Measurements from ENCODE around the gene PDSS2. TPM values are rescaled to one million over a fixed set of nuclear protein-coding genes. Genes with fewer than 3 reads are reported as not detected.
A peak's percentile ranks its signal among the peaks of the same experiment; 100 is the strongest.
"Not testable (repeated sequence)": the region's sequence is repeated elsewhere in the genome, so short reads cannot be mapped to it uniquely, and the experiment has no call there.

The PDSS2 gene
- total RNA-seq, 1 donor from 2014 or later = 18.9 TPM

GRCh38 chr6:107280001-107280400 lies 179.4 kb downstream of the PDSS2 start:
- not testable (repeated sequence) for DNase-seq (ENCODE audit: low spot score); ATAC-seq

- no peak for DNase-seq (ENCODE audit: low spot score)
- no peak for ATAC-seq
Measured at GRCh38 chr6:107275330-107275865, 184.0 kb downstream of the PDSS2 start.

DNA sequence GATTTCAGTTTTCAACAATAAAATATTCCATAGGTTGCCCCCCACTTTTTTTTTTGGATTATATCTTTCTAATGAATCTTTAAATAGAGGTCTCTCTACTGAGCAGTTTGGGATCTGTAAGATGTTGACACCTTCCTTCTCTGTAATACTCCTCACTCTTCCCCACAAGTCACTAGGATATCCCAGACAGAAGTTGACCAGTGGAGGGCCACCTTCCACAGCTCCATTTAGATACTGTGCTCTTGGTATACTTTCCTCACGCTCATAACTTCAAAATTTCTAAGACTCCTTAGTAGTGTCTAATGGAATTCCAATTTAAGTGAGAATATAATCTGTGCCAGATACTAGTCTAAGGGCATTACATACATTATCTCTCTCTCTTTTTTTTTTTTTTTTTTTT lies 185.1 kb downstream of the PDSS2 start:
- ATAC-seq = no peak
- DNase-seq (ENCODE audit: low spot score) = no peak

GRCh38 chr6:107272246-107272645 lies 187.1 kb downstream of the PDSS2 start:
- no peak for DNase-seq (ENCODE audit: low spot score)
- ATAC-seq = no peak

DNA sequence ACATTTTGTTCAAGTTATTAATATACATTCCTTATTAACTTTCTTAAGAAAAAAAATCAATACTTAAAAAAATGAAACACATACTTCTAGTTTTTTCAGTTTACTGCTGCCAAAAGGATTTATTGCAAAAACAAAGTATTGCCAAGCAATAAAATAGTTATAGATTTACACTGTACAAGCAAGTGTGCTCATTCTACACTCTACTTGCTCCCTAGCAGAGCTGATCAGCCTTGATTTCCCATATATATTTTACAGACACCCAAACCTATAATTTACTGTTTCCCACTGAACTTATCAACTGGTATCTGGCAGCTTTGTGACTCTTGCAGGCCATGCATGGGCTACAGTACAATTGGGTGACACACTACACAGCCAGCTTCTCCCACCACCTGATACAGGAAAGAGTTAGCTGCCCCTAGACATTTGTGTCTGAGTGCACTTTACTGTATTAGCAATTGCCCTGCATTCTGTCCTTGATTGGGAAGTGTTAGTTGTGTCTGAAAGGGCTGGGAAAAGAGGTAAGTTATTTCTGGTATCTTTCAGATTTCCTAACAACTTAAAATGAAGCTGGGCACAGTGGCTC lies 188.1 kb downstream of the PDSS2 start:
- DNase-seq (ENCODE audit: low spot score) = no peak
- ATAC-seq = no peak

- no peak for DNase-seq (ENCODE audit: low spot score)
- ATAC-seq = no peak
Measured at GRCh38 chr6:107267634-107268033, 191.7 kb downstream of the PDSS2 start.

DNA sequence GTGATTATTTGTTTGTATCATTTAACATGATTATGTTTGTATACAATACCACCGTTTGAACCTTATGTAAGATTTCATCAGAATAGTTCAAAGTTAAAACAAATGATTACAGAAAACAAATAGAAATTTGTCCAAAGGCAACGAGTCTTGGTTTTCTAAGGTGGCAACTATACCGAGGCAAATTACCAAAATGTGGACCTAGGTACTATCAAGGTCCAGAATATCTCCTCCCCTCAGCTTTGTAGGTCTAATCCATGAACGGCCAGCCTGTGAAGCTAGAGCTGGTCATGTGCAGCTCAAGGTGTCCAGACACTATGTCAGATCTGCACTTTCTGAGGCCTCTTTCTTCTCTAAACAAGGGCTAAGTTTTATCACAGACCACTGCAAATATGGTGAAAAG lies 192.4 kb downstream of the PDSS2 start:
- no peak for DNase-seq (ENCODE audit: low spot score)
- peak; percentile 77 for ATAC-seq

GRCh38 chr6:107266563-107266962 lies 192.8 kb downstream of the PDSS2 start:
- ATAC-seq (peak; percentile 9), DNase-seq (ENCODE audit: low spot score) (no peak)

- ATAC-seq (peak; percentile 88), DNase-seq (ENCODE audit: low spot score) (no peak)
Measured at GRCh38 chr6:107264357-107264840, 195.0 kb downstream of the PDSS2 start.

DNA sequence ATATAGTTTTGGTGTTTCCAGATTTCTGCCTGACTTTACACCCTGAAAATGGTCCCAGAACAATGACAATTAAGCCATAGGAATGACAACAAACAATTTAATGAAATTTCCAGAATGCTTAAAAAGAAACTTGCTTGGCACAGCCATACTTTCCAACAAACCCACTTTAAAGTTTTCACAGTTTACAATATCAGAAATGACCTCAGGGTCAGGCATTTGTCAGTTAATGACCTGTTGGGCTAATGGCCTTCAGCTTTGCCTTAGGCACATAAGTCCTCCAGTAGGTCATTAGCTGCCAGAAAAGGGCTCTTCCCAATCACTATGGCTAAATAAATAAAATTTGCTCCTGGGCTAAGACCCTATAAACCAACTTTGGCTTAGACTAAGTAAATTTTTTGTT lies 199.4 kb downstream of the PDSS2 start:
- DNase-seq (ENCODE audit: low spot score) (no peak), ATAC-seq (no peak)

GRCh38 chr6:107248147-107248546 lies 211.2 kb downstream of the PDSS2 start:
- no peak for DNase-seq (ENCODE audit: low spot score)
- no peak for ATAC-seq

- ATAC-seq = peak; percentile 61
Measured at GRCh38 chr6:107246972-107247615, 212.3 kb downstream of the PDSS2 start.

GRCh38 chr6:107246249-107246971 lies 213.0 kb downstream of the PDSS2 start:
- DNase-seq (ENCODE audit: low spot score) = no peak
- ATAC-seq = no peak

More at GRCh38 chr6:107246972-107247615, 212.3 kb downstream of the PDSS2 start:
- DNase-seq (ENCODE audit: low spot score) = no peak

- ATAC-seq (no peak), DNase-seq (ENCODE audit: low spot score) (no peak)
Measured at GRCh38 chr6:107244742-107245480, 214.5 kb downstream of the PDSS2 start.

DNA sequence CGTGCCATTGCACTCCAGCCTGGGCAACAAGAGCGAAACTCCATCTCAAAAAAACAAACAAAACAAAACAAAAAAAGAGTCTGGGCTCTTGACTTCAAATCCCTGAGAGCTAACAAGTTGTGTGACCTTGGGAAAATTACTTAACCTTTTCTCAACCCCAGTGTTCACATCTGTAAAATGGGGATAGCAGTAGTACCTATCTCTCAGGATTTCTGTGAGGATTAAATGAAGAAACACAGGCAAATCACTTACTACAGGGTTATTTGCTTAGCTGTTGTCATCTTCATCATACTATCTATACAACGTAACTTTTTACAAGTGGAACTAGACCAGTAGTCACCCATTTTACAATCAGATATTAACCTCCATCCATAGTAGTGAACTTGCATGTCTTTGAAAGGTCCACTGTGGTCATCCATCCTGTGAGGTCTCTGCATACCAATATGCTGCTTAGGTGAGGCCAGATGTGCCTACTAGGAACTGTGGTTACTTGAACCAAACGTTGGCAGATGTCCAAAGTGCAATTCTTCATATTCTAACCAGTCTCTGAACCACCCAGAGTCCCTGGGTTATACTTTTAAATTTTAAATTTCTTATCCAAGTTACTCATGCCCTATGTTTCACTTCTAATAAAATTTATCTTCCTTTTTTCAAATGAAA lies 215.2 kb downstream of the PDSS2 start:
- ATAC-seq (no peak), DNase-seq (ENCODE audit: low spot score) (no peak)

GRCh38 chr6:107243471-107243870 lies 215.9 kb downstream of the PDSS2 start:
- DNase-seq (ENCODE audit: low spot score) (no peak), ATAC-seq (no peak)

GRCh38 chr6:107237992-107238660 lies 221.2 kb downstream of the PDSS2 start:
- DNase-seq (ENCODE audit: low spot score) (no peak), ATAC-seq (no peak)

GRCh38 chr6:107235511-107235910 lies 223.9 kb downstream of the PDSS2 start:
- no peak for ATAC-seq
- no peak for DNase-seq (ENCODE audit: low spot score)

DNA sequence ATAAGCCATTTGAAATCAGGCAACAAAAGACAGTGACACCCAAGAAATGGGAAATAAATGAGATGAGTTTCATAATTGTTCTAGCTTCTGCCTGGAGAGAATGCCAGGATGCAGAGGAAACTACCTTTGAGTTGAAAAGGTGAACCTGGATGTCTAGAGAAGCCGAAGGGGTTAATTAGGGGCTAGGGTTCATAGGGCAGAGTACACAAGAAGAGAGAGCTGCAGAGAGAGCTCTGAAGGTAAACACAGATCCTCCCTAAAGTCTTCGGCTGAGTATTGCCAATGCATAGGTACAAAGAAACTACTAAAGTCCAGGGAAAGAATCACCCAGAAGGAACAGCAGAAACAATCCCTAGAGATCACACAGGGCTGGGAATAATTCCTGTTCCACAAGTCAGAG lies 224.4 kb downstream of the PDSS2 start:
- ATAC-seq (peak; percentile 31), DNase-seq (ENCODE audit: low spot score) (no peak)

DNA sequence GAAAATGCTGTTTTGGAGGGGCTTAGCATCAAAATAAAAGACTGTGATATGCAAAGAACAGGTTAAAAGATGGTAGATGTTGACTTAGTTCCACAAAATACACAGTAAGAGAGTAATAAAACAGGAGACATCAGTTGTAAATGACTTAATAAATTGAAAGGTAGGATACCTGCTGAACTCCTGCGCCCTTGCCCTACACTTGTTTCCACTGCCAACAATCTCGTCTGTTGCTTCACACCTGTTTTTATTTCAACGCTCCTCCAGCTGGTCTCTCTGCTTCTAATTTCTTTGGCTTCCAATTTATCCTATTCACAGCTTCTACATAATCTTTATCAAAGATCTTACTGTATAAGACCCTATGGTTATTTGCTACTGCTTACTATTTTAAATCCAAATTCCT lies 228.1 kb downstream of the PDSS2 start:
- peak; percentile 71 for ATAC-seq
- DNase-seq (ENCODE audit: low spot score) = no peak

Measured in left lobe of liver (tissue), 2 donors.